DMS79 (cell line): Measurements from ENCODE around the gene SOWAHB.

Experiments
- DNase-seq: peaks from one replicate; lab custom pipeline; 2025; lab: John Stamatoyannopoulos, UW

SOWAHB gene, protein sequence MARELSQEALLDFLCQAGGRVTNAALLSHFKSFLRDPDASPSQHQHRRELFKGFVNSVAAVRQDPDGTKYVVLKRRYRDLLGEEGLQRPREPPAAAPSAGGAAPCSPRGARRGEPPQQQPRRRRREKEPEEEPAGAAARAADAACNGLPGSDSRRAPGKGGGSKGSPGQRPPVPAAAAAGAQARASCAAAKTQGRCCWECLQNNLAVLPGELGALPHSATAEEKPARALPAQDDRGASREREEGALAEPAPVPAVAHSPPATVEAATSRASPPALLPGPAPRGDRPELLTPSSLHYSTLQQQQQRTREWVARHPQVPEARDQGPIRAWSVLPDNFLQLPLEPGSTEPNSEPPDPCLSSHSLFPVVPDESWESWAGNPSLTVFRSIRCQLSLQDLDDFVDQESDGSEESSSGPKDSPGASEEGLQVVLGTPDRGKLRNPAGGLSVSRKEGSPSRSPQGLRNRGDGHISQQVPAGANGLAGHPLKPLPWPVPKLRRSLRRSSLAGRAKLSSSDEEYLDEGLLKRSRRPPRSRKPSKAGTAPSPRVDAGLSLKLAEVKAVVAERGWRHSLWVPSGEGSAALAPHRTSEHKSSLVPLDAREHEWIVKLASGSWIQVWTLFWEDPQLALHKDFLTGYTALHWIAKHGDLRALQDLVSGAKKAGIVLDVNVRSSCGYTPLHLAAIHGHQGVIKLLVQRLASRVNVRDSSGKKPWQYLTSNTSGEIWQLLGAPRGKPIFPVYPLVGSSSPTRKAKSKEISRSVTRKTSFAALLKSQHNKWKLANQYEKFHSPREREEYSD

DNA sequence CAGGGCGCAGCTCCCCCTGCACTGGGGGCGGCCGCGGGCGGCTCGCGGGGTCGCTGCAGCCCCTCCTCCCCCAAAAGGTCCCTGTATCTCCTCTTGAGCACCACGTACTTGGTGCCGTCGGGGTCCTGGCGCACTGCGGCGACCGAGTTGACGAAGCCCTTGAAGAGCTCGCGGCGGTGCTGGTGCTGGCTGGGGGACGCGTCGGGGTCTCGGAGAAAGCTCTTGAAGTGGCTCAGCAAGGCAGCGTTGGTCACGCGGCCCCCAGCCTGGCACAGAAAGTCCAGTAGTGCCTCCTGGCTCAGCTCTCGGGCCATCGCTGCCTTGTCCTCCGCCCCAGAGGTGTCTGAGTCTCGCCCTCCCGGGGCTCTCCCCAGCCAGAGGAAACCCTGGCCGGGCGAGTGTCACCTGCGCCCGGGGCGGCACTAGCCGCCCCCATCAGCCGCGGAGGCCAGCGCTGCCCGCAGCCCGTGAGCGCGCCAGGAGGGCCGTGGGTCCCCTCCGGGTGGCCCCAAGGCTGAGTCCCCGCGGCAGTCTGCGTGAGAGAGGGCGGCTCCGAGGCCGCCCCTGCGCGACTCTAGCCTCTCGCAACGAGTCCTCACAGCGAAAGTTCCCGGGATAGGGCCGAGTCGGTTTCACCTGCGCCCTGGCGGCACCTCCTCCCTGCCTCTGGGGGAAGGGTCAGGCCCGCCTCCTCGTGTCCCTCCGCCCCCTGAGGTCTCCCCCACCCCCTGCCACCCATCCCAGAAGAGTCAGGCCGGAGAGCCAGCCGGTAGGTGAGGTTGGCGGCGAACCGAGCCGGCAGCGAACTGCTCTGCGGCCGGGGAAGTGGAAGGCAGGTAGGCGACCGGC, at the start of gene SOWAHB:
Gene SOWAHB (minus strand): TSS at position 609 of the 849 bp plus-strand sequence. CDS start 295 bp downstream, at position 314.
- peak; percentile 70 for DNase-seq

DNA sequence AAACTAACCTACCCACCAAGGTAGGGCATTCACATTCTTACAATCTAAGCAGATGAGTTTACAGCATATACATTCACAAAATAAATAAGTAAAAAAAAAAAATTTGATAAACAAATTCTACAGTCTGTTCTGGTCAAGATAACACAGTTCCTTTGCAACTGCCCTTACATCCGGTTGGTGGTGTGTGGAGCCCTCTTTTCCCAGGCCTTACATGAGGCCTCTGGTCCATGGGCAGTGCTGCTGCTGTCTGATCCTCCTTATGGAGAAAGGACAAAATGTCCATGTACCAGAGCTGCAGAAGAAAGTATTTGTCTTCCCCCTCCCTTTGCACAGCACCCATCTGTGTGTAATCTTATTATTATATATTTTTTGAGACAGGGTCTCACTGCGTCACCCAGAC, 49.4 kb upstream of the SOWAHB start:
- DNase-seq: no peak

DNA sequence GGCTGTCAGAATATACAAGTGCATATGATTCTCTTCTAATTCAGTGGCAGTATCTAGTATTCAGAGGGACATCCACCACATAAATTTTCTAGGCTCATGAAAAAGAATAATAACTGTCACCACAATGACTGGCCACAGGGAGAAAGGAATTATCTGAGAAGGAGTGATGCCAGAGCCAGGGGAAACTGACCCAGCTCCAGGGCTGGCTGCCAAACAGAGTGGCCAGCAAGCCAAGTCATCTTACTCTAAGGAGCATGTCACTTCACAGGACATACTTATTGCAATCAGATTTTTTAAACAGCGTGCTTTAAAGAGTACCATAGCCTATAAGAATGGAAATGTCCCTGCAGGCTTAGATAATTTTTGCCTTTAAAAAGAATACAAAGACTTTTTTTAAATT, 45.8 kb upstream of the SOWAHB start:
- no peak for DNase-seq

DNA sequence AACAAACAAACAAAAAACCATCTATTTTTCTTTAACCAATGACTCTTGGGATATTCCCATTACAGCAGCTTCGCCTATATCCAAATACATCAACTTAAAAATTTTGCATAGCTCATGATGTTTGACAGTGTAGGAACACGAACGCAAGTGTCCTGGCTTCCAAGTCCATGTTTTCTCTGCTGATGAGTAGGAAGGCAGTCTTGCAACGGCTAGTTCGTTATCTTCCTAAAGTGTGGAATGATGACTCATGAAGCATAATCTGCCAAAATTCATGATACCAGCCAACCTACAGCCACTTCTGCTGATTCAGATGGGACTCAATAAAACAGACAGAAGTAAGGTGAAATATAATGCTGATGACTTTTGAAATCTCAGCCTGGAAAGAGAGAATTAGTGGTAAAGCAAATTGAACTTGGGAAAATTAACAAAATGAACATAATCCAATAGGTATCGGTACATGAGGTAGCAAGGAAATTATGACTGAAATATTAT, 45.2 kb upstream of the SOWAHB start:
- DNase-seq: no peak

DNA sequence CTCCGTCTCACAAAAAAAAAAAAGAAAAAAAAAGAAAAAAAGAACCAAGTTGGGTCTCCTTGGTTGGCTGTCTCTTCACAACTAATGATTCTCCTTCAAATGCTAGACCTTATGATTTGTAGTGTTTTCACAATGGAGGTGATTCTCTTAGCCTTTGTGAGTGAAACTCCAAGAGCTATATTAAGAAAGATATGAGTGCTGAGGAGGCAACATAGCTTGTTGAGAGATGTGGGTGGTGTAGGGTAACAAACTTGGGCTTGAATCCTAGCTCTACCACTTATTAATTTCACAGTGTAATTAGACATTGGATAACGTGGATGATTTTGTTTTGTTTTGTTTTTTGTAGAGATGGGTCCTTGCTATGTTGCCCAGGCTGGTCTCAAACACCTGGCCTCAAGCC, 41.2 kb upstream of the SOWAHB start:
- no peak for DNase-seq

DNA sequence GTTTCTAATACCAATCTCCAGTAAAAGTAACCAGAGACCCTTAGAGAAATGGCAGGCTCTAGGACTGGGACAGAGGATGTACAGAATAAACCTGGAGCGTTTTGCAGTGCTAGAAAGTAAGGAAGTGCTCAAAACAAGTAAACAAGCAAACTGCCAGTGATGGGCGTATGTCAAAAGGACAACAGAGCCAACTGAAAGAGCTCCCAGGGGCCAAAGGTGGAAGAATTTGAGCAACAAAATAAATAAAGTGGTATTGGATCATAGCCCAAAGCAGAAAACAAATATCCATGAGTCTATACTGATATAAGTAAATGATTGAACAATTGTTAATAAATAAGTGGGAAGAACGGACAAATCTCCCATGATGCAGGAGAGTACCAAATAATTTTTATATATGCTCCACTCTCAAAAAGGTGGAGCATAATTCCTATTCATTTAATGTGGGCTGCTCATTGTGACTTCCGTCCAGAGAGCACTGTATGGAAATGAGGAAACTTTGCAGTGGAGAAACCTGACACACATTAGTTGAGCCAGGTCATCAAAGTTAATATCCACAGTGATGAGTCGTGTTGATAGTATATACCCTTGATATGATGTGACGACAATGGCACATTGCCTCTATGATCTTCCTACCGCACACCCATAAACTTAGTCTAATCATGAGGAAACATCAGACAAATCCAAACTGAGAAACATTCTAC, 33.8 kb upstream of the SOWAHB start:
- DNase-seq: no peak

DNA sequence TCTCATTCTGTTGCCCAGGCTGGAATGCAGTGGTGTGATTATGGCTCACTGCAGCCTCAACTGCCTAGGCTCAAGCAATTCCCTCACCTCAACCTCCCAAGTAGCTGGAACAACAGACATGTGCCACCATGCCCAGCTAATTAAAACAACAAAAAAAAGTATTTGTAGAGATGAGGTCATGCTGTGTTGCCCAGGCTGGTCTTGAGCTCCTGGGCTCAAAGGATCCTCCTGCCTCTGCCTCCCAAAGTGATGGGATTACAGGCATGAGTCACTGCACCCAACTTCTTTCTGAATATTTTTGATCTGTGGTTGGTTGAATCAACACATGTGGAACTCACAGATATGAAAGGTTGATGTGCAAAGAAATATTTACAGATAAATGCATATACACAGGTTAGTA, 33.1 kb upstream of the SOWAHB start:
- no peak for DNase-seq

DNA sequence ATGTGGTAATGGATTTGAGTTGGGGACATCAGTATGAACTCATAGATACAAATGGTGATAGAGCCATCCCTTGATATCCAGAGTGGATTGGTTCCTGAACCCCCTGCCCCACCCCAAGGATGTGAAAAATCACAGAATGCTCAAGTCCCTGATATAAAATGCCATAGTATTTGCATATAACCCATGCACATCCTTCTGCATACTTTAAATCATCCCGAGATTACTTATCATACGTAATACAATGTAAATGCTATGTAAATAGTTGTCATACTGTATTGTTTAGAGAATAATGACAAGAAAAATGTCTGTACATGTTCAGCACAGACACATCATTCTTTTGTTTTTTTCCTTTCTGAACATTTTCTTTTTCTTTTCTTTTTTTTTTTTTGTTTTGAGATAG, 32.7 kb upstream of the SOWAHB start:
- DNase-seq: no peak

DNA sequence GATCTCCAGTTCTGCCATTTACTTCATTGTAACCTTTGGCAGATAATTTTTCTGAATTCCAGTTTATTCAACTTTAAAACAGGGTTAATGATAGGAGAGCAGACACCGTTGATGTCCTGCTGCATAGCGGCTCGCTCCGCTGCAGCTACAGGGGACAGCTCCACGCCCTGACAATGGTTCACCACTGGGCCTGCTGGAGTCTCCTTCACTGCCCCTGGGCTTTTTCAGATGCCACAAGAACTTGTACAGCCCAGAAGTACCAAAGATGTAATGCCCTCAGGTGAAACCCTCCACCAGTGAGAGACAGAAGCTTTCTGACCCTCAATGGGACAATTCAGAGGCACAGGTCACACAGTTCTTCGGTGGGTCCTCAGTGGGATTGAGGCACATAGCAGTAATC, 28.9 kb upstream of the SOWAHB start:
- no peak for DNase-seq

DNA sequence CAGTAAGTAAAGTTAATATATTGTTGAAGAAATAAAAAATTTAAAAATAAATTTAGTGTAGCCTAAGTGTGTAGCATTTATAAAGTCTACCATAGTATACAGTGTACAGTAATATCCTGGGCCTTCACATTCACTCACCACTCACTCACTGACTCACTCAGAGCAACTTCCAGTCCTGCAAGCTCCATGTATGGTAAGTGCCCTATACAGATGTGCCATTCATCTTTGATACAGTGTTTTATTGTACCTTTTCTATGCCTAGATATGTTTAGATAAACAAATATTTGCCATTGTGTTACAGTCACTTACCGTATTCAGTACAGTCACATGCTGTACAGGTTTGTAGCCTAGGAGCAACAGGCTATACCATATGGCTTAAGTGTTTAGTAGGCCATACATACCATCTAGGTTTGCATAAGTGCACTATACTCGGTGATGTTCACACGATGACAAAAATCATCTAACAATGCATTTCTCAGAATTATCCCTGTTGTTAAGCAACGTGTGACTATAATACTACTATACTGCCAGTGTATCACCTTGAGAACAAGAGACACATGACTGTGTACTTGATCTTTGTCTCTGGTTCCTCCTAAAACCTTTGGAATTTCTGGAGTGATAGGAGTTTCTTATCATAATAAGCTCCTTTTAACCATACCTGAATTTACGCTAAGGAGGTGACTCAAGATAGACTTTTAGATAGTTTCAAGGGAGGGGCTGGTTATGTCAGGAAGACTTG, 25.8 kb upstream of the SOWAHB start:
- no peak for DNase-seq

DNA sequence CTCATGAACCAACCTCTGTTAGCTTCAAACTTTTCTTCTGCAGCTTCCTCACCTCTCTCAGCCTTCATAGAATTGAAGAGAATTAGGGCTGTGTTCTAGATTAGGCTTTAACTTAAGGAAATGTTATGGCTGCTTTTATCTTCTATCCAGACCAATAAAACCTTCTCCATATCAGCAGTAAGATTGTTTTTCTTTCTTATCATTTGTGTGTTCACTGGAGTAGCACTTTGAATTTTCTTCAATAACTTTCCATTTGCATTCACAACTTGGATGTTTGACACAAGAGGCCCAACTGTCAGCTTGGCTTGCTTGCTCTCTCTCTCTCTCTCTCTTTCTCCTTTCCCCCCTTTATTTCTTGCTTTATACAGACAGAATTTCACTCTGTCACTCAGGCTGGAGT, 22.8 kb upstream of the SOWAHB start:
- no peak for DNase-seq

DNA sequence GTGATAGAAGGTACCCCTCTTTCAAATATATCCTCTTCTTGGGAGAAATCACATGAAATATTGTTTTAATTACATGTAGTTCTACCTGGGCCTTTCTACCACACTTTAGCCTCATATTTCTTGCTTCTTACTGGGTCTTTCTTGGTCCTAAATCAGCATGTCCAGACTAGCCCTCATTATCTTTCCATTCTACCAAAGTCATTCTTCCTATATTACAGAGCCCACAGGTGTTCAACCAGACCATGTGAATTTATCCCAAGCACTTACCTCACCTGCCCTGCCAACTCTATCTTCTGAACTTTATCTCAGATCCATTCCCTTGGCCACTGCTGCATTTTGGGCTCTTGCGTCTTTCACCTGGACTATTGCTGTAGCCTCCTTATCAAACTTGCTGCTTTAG, 11.8 kb upstream of the SOWAHB start:
- no peak for DNase-seq

DNA sequence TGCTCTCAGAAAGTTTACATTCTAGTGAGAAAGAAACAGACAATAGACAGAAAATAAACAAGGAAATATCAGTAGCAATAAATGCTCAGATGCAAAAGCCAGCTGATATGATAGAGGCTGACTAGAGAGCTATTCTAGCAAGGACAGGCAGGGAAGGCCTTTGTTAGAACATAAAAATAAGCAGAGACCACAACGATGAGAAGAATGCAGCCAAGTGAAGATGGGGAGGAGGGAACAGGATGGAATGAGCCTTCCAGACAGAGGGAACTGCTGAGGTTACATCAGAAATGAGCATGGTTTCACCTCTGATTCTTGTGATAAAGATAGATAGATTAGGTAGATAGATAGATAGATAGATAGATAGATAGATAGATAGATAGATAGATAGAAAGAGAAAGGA, 7.6 kb upstream of the SOWAHB start:
- DNase-seq: no peak

DNA sequence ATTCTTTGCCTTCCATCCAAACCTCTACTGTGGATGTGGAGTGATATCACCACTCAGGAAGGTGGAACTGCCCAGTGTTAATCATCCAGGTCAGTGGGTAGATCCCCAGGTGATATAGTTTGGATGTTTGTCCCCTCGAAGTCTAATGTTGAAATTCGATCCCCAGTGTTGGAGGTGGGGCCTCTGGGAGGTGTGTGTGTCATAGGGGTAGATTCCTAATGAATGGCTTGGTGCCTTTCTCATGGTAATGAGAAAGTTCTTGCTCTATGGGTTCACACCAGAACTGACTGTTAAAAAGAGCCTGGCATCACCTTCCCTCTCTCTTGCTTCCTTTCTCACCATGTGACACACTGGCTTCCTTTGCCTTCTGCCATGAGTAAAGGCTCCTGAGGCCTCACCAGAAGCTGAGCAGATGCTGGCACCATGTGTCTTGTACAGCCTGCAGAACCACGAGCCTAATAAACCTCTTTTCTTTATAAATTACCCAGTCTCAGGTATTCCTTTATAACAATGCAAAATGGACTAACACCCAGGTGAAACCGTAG, 6.8 kb upstream of the SOWAHB start:
- DNase-seq: no peak

DNA sequence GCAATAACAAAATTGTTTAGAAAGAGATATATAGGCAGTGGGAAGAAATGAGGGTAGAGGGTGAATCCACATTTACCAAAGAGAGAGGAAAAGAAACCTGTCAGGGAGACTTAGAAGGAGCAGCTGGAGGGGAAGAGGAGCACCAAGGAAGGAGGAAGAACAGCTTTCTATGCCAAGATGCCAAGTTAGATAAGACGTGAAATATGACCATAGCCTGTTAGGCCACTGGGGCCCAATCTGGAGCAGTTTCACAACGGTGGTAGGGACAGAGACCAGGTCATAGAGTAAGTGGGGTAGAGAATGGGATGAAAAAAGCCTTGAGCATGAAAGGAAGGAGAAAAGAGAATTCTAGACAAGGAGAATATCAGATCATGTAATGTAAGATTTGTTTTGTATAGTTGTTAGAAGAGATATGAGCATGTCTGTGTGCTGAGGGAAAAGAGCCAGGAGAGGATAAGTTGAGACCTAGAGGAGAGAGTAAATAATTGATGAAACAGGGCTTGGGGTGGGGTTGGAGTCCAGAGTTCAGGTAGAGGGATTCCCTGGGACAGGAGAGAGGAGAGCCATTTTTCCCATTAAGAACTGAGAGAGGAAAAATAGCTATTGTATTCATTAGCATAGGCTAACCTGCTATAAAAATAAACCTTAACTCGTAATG, 4.4 kb upstream of the SOWAHB start:
- DNase-seq: no peak

DNA sequence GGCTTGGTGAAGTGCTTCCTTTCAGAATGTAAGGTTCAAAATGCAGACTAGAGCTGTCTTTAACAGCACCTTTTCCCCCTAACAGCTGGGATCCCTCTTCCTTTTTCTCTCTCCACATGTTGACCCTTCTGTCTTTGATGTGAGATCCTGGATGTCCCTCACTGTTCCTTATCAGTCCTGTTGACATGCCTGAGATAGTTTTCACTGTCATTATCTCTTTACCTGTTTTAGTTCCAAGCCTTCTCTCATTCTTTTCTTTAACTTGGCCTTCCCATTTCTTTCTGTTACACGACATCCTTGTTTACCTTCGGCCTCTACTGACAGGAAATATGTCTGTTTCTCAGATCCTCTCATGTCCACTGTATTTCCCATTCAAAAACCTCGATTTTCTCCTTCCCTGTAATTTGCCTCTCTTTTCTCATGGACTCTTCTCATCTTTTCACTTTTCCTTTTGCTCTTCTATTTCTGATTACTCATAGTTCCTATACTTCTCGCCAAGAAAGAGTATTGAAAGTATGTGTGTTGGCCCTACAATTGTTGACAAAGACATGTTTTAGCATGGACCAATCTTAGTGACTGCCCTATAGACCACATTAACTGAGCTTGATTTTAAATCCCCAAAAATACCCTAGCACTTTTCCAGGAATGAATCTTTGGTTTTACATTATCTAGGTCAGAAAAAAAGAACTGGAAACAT, 1.2 kb upstream of the SOWAHB start:
- no peak for DNase-seq

DNA sequence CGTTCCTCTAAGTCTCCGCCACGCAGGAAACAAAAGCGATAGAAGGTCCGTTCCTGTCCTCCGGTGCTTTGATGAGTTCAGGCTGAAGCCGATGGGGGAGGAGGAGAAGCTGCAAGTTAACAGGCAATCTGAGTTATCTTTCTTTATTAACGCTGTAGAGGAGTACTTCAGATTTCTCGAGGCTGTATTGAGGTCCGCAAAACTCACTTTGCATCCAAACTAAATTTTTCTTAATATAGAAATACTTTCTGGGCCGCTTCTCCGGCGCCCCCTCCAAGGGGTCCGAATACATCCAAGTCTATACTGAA, 395 bp upstream of the SOWAHB start:
- DNase-seq: no peak

DNA sequence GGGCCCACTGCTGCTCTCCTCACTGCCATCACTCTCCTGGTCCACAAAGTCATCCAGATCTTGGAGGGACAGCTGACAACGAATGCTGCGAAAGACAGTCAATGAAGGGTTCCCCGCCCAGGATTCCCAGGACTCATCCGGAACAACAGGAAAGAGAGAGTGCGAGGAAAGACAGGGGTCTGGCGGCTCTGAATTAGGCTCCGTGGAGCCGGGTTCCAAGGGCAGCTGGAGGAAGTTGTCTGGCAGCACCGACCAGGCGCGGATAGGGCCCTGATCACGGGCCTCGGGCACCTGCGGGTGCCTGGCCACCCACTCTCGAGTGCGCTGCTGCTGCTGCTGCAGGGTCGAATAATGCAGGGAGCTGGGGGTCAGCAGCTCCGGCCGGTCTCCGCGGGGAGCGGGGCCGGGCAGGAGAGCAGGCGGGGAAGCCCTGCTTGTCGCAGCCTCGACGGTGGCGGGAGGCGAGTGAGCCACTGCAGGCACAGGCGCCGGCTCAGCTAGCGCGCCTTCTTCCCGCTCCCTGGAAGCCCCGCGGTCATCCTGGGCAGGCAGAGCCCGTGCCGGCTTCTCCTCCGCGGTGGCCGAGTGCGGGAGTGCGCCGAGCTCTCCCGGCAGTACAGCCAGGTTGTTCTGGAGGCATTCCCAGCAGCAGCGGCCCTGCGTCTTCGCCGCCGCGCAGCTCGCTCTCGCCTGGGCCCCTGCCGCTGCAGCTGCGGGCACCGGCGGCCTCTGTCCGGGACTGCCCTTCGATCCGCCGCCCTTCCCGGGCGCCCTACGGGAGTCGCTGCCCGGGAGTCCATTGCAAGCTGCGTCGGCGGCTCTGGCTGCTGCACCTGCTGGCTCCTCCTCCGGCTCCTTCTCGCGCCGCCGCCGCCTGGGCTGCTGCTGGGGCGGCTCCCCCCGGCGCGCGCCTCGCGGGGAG, 1.1 kb downstream of the SOWAHB start:
- no peak for DNase-seq

DNA sequence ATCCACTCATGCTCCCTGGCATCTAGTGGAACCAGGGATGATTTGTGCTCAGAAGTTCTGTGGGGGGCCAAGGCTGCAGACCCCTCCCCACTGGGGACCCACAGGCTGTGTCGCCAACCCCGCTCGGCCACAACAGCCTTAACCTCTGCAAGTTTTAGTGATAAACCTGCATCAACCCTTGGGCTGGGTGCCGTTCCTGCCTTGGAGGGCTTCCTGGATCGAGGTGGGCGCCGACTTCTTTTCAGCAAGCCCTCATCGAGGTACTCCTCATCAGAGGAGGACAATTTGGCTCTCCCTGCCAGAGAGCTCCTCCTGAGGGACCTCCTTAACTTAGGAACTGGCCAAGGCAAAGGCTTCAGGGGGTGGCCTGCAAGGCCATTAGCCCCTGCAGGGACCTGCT, 1.9 kb downstream of the SOWAHB start:
- no peak for DNase-seq
